ENCODE data around the gene PRSS36.
A peak's percentile ranks its signal among the peaks of the same experiment; 100 is the strongest.
"Not testable (repeated sequence)": the region's sequence is repeated elsewhere in the genome, so short reads cannot be mapped to it uniquely, and the experiment has no call there.

Gene PRSS36

GRCh38 chr16:31142109-31143010, 7.5 kb downstream of the PRSS36 start:
- peak; percentile 96 to 98 for DNase-seq (ENCODE audit: low read depth in 2 of 2)

GRCh38 chr16:31141489-31142108, 8.3 kb downstream of the PRSS36 start:
- DNase-seq (ENCODE audit: low read depth in 2 of 2) = no peak

GRCh38 chr16:31141071-31141469, 8.8 kb downstream of the PRSS36 start:
- DNase-seq (ENCODE audit: low read depth in 2 of 2) = not testable (repeated sequence)

GRCh38 chr16:31138621-31139578, 11.0 kb downstream of the PRSS36 start:
- DNase-seq (ENCODE audit: low read depth in 2 of 2) = no peak

- DNase-seq (ENCODE audit: low read depth in 2 of 2) = not testable (repeated sequence)
Measured at GRCh38 chr16:31136822-31137499, 12.9 kb downstream of the PRSS36 start.

- DNase-seq (ENCODE audit: low read depth in 2 of 2) = no peak
Measured at GRCh38 chr16:31136287-31136662, 13.6 kb downstream of the PRSS36 start.

- no peak for DNase-seq (ENCODE audit: low read depth in 2 of 2)
Measured at GRCh38 chr16:31135535-31136286, 14.2 kb downstream of the PRSS36 start, which contains the start of gene PRSS8. TSS of gene PRSS8 (minus strand) at chr16:31135727. CDS start at chr16:31135498, 229 bp downstream.

GRCh38 chr16:31134625-31135534, 15.0 kb downstream of the PRSS36 start:
- DNase-seq (ENCODE audit: low read depth in 2 of 2) = no peak

- no peak for DNase-seq (ENCODE audit: low read depth in 2 of 2)
Measured at GRCh38 chr16:31134091-31134571, 15.7 kb downstream of the PRSS36 start.

- DNase-seq (ENCODE audit: low read depth in 2 of 2) = no peak
Measured at GRCh38 chr16:31133046-31133501, 16.8 kb downstream of the PRSS36 start.

GRCh38 chr16:31132303-31132979, 17.4 kb downstream of the PRSS36 start:
- no peak for DNase-seq (ENCODE audit: low read depth in 2 of 2)

- DNase-seq (ENCODE audit: low read depth in 2 of 2) = no peak
Measured at GRCh38 chr16:31131841-31132271, 18.0 kb downstream of the PRSS36 start.

GRCh38 chr16:31131416-31131815, 18.4 kb downstream of the PRSS36 start:
- DNase-seq (ENCODE audit: low read depth in 2 of 2) = no peak

- no peak for DNase-seq (ENCODE audit: low read depth in 2 of 2)
Measured at GRCh38 chr16:31130899-31131298, 19.0 kb downstream of the PRSS36 start.

GRCh38 chr16:31130336-31130891, 19.5 kb downstream of the PRSS36 start:
- DNase-seq (ENCODE audit: low read depth in 2 of 2) = no peak

- no peak for DNase-seq (ENCODE audit: low read depth in 2 of 2)
Measured at GRCh38 chr16:31129568-31130335, 20.1 kb downstream of the PRSS36 start.

All from fibroblast of skin of left biceps (primary cell).